Caco-2 (cell line): ENCODE data around the gene DAPK1. TPM values are rescaled to one million over a fixed set of nuclear protein-coding genes. Genes with fewer than 3 reads are reported as not detected.

ENCODE experiments used
- BruUV-seq: library from RNA; stranded (reverse); fragments of 400-500 nt; replicated peaks from 2 replicates; lab custom pipeline; 2021; lab: Mats Ljungman, UMichigan
- CTCF ChIA-PET: fragments of 300-600 bp; sonication (Branson Sonifier 250); formaldehyde crosslinking; loops from one replicate; lab custom pipeline; 2022; ENCODE audit warnings: antibody characterized with exemption; lab: Charles Lee
- POLR2A ChIA-PET: fragments of 300-600 bp; sonication (Branson Sonifier 250); formaldehyde crosslinking; loops from one replicate; lab custom pipeline; 2022; ENCODE audit warnings: antibody characterized with exemption; lab: Charles Lee
- DNase-seq, 2 experiments: peaks; one replicate each; pipeline versions ENCODE4 v3.0.0 to v3.0.0-alpha.2; 2020 to 2022
- H3K27me3 ChIP-seq: replicated peaks from 2 replicates; pipeline ENCODE4 v1.6.0; 2011; ENCODE audit warnings: low read length; ENCODE audit not compliant: control insufficient read depth, insufficient read depth
- H3K36me3 ChIP-seq: 2 replicates; pipeline ENCODE4 v1.5.1; 2011; ENCODE audit warnings: low read length; ENCODE audit not compliant: control insufficient read depth, insufficient read depth
- H3K4me1 ChIP-seq: fragments of 250-450 bp; sonication (Bioruptor Pico); 2 replicates; pipeline ENCODE4 v1.5.1; 2020; ENCODE audit warnings: mild to moderate bottlenecking
- H3K4me3 ChIP-seq: 2 replicates; pipeline ENCODE4 v1.5.1; 2011; ENCODE audit warnings: low read depth, mild to moderate bottlenecking, control low read depth, low read length
- H3K9me3 ChIP-seq: fragments of 250-450 bp; sonication (Bioruptor Pico); 2 replicates; pipeline ENCODE4 v1.5.1; 2020; ENCODE audit warnings: mild to moderate bottlenecking, moderate library complexity
- H3K27ac Mint-ChIP-seq: one replicate; pipeline ENCODE4 v1.8.0; 2022; ENCODE audit warnings: mixed read lengths; ENCODE audit not compliant: unreplicated experiment
- H3K27me3 Mint-ChIP-seq: one replicate; pipeline ENCODE4 v1.8.0; 2022; ENCODE audit warnings: mixed read lengths; ENCODE audit not compliant: insufficient read depth, unreplicated experiment
- H3K36me3 Mint-ChIP-seq: one replicate; pipeline ENCODE4 v1.8.0; 2022; ENCODE audit warnings: mild to moderate bottlenecking, mixed read lengths; ENCODE audit not compliant: insufficient read depth, unreplicated experiment
- H3K4me1 Mint-ChIP-seq: one replicate; pipeline ENCODE4 v1.8.0; 2022; ENCODE audit warnings: low read depth, mixed read lengths; ENCODE audit not compliant: unreplicated experiment
- H3K4me3 Mint-ChIP-seq: one replicate; pipeline ENCODE4 v1.8.0; 2022; ENCODE audit warnings: mild to moderate bottlenecking, moderate library complexity, mixed read lengths; ENCODE audit not compliant: unreplicated experiment
- H3K9me3 Mint-ChIP-seq: one replicate; pipeline ENCODE4 v1.8.0; 2022; ENCODE audit warnings: mixed read lengths; ENCODE audit not compliant: unreplicated experiment
- intact Hi-C: fragments of 100-400 bp; cut with micrococcal nuclease; formaldehyde crosslinking; loops from one replicate; pipeline ENCODE4 v1.10.0; 2022; ENCODE audit not compliant: unreplicated experiment
- total RNA-seq: library from RNA; stranded (reverse); gene quantifications from 2 replicates; pipeline ENCODE4 v1.2.3, GENCODE V29; 2022
- TF ChIP-seq, protein P1 (sequence below), 2 experiments: fragments of 200-600 bp in 1 of 2; IDR thresholded peaks; 1 replicate in 1 of 2; 2 replicates in 1 of 2; pipeline versions ENCODE4 v1.5.1 to v1.8.0; 2011 to 2022; ENCODE audit warnings: antibody characterized with exemption in 1 of 2, control low read depth in 1 of 2, inconsistent platforms in 1 of 2, low read depth in 1 of 2, low read length in 1 of 2, mild to moderate bottlenecking in 1 of 2, moderate library complexity in 1 of 2; ENCODE audit not compliant: insufficient read depth in 1 of 2, severe bottlenecking in 1 of 2, unreplicated experiment in 1 of 2

Gene DAPK1
- total RNA-seq, 1 experiment from 2014 or later = 79.2 TPM

DNA sequence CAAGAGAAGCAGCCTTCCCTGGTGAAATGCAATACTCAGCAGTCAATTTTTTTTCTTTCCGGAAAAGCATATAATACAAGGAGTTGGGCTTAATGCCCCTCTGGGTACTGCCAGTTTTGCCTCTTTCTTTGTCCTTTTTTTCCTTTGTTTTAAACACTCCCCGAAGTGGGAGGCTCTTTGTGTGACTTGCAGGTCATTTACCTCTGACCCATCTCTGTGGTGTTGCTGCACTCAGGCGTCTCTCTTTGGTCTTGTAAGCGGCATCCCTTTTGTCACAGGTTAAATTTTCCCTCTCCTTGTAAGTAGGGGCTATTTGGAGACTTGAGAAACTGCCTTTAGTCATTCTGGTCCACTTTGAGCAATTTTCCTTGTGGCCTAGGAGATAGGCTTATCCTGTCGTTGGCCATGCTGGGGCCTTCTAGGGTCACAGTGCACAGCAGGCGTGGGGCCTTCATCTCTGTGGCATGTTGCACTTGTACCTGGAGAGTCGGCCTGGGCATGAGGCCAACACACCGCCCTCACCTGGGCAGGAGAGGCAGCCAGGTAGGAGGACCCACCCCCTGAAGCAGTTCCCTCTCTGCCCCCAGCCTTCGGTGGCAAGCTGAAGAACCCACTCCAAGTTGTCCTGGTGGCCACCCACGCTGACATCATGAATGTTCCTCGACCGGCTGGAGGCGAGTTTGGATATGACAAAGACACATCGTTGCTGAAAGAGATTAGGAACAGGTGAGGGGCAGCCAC is 200.6 kb downstream of the DAPK1 start:
- H3K36me3 ChIP-seq = no peaks in the 10 kb centered on the region; the same call in none of the 2 replicates
- H3K9me3 ChIP-seq = no peaks in the 10 kb centered on the region
- H3K4me1 ChIP-seq = no peaks in the 10 kb centered on the region
- TF ChIP-seq, protein P1, sequence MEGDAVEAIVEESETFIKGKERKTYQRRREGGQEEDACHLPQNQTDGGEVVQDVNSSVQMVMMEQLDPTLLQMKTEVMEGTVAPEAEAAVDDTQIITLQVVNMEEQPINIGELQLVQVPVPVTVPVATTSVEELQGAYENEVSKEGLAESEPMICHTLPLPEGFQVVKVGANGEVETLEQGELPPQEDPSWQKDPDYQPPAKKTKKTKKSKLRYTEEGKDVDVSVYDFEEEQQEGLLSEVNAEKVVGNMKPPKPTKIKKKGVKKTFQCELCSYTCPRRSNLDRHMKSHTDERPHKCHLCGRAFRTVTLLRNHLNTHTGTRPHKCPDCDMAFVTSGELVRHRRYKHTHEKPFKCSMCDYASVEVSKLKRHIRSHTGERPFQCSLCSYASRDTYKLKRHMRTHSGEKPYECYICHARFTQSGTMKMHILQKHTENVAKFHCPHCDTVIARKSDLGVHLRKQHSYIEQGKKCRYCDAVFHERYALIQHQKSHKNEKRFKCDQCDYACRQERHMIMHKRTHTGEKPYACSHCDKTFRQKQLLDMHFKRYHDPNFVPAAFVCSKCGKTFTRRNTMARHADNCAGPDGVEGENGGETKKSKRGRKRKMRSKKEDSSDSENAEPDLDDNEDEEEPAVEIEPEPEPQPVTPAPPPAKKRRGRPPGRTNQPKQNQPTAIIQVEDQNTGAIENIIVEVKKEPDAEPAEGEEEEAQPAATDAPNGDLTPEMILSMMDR (IDR thresholded peaks at IDR 0.05; ENCODE audit: insufficient read depth in 1 of 2, low read depth in 1 of 2, low read length in 1 of 2, severe bottlenecking in 1 of 2, unreplicated experiment in 1 of 2) = no peak
- H3K4me3 ChIP-seq = no peak overlapping the region
- H3K27me3 Mint-ChIP-seq = no peaks in the 10 kb centered on the region
- no peaks in the 10 kb centered on the region for H3K9me3 Mint-ChIP-seq
- BruUV-seq = no TSS peak
- no peak overlapping the region for H3K4me3 Mint-ChIP-seq
- peaks cover 21% of the 10 kb centered on the region for H3K36me3 Mint-ChIP-seq
- no peak for DNase-seq
- H3K27me3 ChIP-seq = no peaks in the 10 kb centered on the region
- H3K27ac Mint-ChIP-seq = no peak overlapping the region
- no peaks in the 10 kb centered on the region for H3K4me1 Mint-ChIP-seq
- POLR2A ChIA-PET = no interaction called here
- intact Hi-C loops = no loop called here
- CTCF ChIA-PET = no interaction called here

DNA sequence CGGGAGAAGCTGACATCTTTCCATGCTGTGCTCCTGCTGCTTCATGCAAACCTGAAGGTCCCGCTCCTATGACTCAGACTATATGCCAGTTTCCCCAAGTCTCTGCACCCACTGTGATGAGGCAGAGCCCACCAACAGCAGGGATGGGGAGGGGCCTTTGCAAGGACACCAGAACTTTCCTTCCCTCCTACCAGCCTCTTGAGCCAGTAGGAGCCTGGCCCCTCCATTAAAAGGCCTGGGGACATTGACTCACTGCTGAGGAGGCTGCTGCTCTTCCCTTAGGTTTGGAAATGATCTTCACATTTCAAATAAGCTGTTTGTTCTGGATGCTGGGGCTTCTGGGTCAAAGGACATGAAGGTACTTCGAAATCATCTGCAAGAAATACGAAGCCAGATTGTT is 202.2 kb downstream of the DAPK1 start:
- Mint-ChIP-seq H3K27ac (no peak overlapping the region), H3K27me3 (no peaks in the 10 kb centered on the region), H3K4me1 (no peaks in the 10 kb centered on the region), H3K36me3 (peaks cover 20% of the 10 kb centered on the region), H3K4me3 (no peak overlapping the region), H3K9me3 (no peaks in the 10 kb centered on the region)
- BruUV-seq = no TSS peak
- DNase-seq = no peak
- H3K27me3 ChIP-seq = no peaks in the 10 kb centered on the region
- ChIA-PET CTCF (no interaction called here), POLR2A (no interaction called here)
- no peaks in the 10 kb centered on the region for H3K9me3 ChIP-seq
- intact Hi-C loops = no loop called here
- TF ChIP-seq, protein P1 (IDR thresholded peaks at IDR 0.05; ENCODE audit: insufficient read depth in 1 of 2, low read depth in 1 of 2, low read length in 1 of 2, severe bottlenecking in 1 of 2, unreplicated experiment in 1 of 2) = no peak
- no peaks in the 10 kb centered on the region for H3K4me1 ChIP-seq
- no peaks in the 10 kb centered on the region; the same call in 1 of the 2 replicates for H3K36me3 ChIP-seq
- H3K4me3 ChIP-seq = no peak overlapping the region

DNA sequence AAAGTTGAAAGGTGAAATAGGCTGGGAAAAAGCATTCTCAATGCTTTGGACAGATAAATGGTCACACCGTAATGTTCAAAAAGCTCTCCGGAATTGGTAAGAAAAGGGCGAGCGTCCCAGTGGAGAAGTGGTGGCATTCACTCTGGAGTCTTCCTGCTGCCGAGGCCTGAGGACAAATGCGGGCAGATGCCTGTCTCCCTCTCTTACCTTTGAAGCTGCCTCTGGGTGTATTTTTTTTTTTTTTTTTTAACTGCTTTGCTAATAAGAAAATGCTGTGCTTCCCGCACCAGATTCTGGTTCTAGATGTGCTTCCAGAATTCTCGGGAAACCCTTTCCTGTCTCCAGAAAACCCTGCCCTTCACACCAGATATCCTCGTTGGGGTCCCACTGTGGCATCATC is 203.8 kb downstream of the DAPK1 start:
- no peak for DNase-seq
- intact Hi-C loops = no loop called here
- H3K4me1 ChIP-seq = no peaks in the 10 kb centered on the region
- Mint-ChIP-seq H3K36me3 (peaks cover 29% of the 10 kb centered on the region), H3K4me3 (no peak overlapping the region), H3K4me1 (no peaks in the 10 kb centered on the region), H3K27ac (no peak overlapping the region), H3K9me3 (no peaks in the 10 kb centered on the region), H3K27me3 (no peaks in the 10 kb centered on the region)
- CTCF ChIA-PET = no interaction called here
- no peaks in the 10 kb centered on the region for H3K9me3 ChIP-seq
- POLR2A ChIA-PET = no interaction called here
- no peaks in the 10 kb centered on the region for H3K27me3 ChIP-seq
- no peak overlapping the region for H3K4me3 ChIP-seq
- TF ChIP-seq, protein P1 (IDR thresholded peaks at IDR 0.05; ENCODE audit: insufficient read depth in 1 of 2, low read depth in 1 of 2, low read length in 1 of 2, severe bottlenecking in 1 of 2, unreplicated experiment in 1 of 2) = no peak
- no TSS peak for BruUV-seq
- no peaks in the 10 kb centered on the region; the same call in 1 of the 2 replicates for H3K36me3 ChIP-seq
